ENCODE data around the gene ABAT. TPM values are rescaled to one million over a fixed set of nuclear protein-coding genes. Genes with fewer than 3 reads are reported as not detected.
A peak's percentile ranks its signal among the peaks of the same experiment; 100 is the strongest.

ABAT gene
- total RNA-seq, 1 experiment from 2014 or later = 7.3 TPM

DNA sequence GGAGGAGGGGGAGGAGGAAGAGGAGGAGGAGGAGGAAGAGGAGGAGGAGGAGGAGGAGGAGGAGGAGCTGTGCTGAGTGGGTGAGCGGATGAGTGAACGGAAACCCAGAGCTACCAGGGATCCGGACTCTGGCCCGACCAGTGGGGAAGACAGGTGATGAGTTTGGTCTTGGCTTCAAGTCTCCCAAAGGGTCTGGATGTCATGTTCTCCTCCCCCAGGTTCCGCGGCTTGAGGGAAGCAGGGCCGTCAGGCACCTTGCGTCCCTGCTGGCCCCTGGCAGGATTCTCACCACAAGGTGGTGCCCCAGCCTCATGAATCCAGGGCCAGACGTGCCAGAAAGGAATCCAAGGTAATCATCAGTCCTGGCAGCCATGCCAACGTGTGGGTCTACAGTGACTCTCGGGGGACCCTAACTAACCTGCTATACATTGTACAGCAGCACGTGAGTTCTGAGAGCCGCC lies 13.5 kb upstream of the ABAT start:
- no CpG with 5 or more reads among the region's 13 CpGs for WGBS (ENCODE audit: extremely low coverage, insufficient read length, low lambda C conversion rate)
- no peak overlapping the region for H2AK5ac ChIP-seq (ENCODE audit: insufficient read length, low read length)
- no peak overlapping the region for H4K8ac ChIP-seq (replicated peaks; ENCODE audit: insufficient read length, low read depth, low read length)
- no peak overlapping the region for H2BK15ac ChIP-seq (ENCODE audit: low read depth, low read length)
- no peak overlapping the region for H4K5ac ChIP-seq (ENCODE audit: insufficient read length, low read depth, low read length)
- H3K27ac ChIP-seq (ENCODE audit: insufficient read length, low read depth, low read length) = no peak overlapping the region
- no peak overlapping the region for H3K4ac ChIP-seq (ENCODE audit: low read depth, low read length)
- H3K23me2 ChIP-seq (ENCODE audit: insufficient read length, low read depth, low read length, poor library complexity, severe bottlenecking) = no peaks in the 10 kb centered on the region
- Mint-ChIP-seq H3K4me3 (no peak overlapping the region), H3K27ac (no peak overlapping the region; a peak in 1 of 7 replicates), H3K27me3 (ENCODE audit: low read depth) (peaks cover 16% of the 10 kb centered on the region), H3K9me3 (no peaks in the 10 kb centered on the region), H3K36me3 (ENCODE audit: insufficient read depth in 1 of 3, low read depth in 3 of 3) (no peaks in the 10 kb centered on the region; a peak in 1 of 7 replicates), H3K4me1 (peaks cover 10 to 11% of the 10 kb centered on the region in 2 experiments)
- H3K27me3 ChIP-seq (ENCODE audit: insufficient read depth, low read length) = no peaks in the 10 kb centered on the region
- no peak overlapping the region for H3T11ph ChIP-seq (ENCODE audit: low read length)
- no peak overlapping the region for H4K91ac ChIP-seq (ENCODE audit: insufficient read length, low read depth, low read length)
- H2BK120ac ChIP-seq (ENCODE audit: low read depth, low read length, poor library complexity, severe bottlenecking) = no peak overlapping the region
- no peaks in the 10 kb centered on the region for H3K79me1 ChIP-seq (ENCODE audit: insufficient read depth, low read depth, low read length, poor library complexity, severe bottlenecking)
- H2BK12ac ChIP-seq (ENCODE audit: insufficient read length, low read depth, low read length) = no peak overlapping the region
- no peak overlapping the region for H3K56ac ChIP-seq (ENCODE audit: insufficient read length, low read depth, low read length)
- H2BK20ac ChIP-seq (ENCODE audit: low read depth, low read length, poor library complexity, severe bottlenecking) = no peak overlapping the region
- H3K9ac ChIP-seq (ENCODE audit: extremely low read depth, insufficient read length, low read length) = no peak overlapping the region
- TF ChIP-seq, protein P1, sequence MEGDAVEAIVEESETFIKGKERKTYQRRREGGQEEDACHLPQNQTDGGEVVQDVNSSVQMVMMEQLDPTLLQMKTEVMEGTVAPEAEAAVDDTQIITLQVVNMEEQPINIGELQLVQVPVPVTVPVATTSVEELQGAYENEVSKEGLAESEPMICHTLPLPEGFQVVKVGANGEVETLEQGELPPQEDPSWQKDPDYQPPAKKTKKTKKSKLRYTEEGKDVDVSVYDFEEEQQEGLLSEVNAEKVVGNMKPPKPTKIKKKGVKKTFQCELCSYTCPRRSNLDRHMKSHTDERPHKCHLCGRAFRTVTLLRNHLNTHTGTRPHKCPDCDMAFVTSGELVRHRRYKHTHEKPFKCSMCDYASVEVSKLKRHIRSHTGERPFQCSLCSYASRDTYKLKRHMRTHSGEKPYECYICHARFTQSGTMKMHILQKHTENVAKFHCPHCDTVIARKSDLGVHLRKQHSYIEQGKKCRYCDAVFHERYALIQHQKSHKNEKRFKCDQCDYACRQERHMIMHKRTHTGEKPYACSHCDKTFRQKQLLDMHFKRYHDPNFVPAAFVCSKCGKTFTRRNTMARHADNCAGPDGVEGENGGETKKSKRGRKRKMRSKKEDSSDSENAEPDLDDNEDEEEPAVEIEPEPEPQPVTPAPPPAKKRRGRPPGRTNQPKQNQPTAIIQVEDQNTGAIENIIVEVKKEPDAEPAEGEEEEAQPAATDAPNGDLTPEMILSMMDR (conservative IDR thresholded peaks at IDR 0.05) = peak; percentile 80
- H3K23ac ChIP-seq (ENCODE audit: insufficient read length, low read depth, low read length) = no peak overlapping the region
- H4K20me1 ChIP-seq (ENCODE audit: control insufficient read depth, insufficient read depth, insufficient read length) = no peaks in the 10 kb centered on the region
- no peaks in the 10 kb centered on the region for H3K4me1 ChIP-seq (ENCODE audit: insufficient read depth, low read length)
- no peak overlapping the region for H2BK5ac ChIP-seq (ENCODE audit: insufficient read length, low read length)
- no peak overlapping the region for H2AFZ ChIP-seq (ENCODE audit: low read length)
- DNase-seq = peak; percentile 84
- H3K79me2 ChIP-seq (ENCODE audit: insufficient read depth, low read length) = no peaks in the 10 kb centered on the region
- peak overlapping the region; percentile 31 for H3K4me2 ChIP-seq (ENCODE audit: insufficient read depth, insufficient read length, low read length)
- H3K18ac ChIP-seq (ENCODE audit: insufficient read length, low read depth, low read length) = no peak overlapping the region
- H3K14ac ChIP-seq (ENCODE audit: insufficient read depth, low read length) = no peak overlapping the region
- no peaks in the 10 kb centered on the region for H3K9me3 ChIP-seq (ENCODE audit: control insufficient read depth, low read depth, low read length)
